Measurements from ENCODE around the gene LRGUK. TPM values are rescaled to one million over a fixed set of nuclear protein-coding genes. Genes with fewer than 3 reads are reported as not detected.

The LRGUK gene
- total RNA-seq, 2 donors from 2014 or later, result 0.78 to 0.99 TPM

- no peak overlapping the region for H3K4me3 ChIP-seq
- H3K36me3 ChIP-seq (replicated peaks in 1 of 2; ENCODE audit: insufficient read depth in 1 of 2, low read depth in 2 of 2), result no peaks in the 10 kb centered on the region
- intact Hi-C loops (cut with DNase I), result no loop called here
- H3K27me3 ChIP-seq, result no peaks in the 10 kb centered on the region
- H3K27ac ChIP-seq, result no peak overlapping the region
- DNase-seq (no peak), ATAC-seq (no peak)
- H3K4me1 ChIP-seq, result peaks cover 7% of the 10 kb centered on the region
- TF ChIP-seq CTCF (IDR thresholded peaks at IDR 0.05) (no peak), POLR2A (IDR thresholded peaks at IDR 0.05) (no peak)
- no peaks in the 10 kb centered on the region for H3K9me3 ChIP-seq
- WGBS, 2 donors, result 95 to 98% methylated on average over 4 of the region's 4 CpGs
Observed at GRCh38 chr7:134311807-134312206, 184.7 kb downstream of the LRGUK start.

DNA sequence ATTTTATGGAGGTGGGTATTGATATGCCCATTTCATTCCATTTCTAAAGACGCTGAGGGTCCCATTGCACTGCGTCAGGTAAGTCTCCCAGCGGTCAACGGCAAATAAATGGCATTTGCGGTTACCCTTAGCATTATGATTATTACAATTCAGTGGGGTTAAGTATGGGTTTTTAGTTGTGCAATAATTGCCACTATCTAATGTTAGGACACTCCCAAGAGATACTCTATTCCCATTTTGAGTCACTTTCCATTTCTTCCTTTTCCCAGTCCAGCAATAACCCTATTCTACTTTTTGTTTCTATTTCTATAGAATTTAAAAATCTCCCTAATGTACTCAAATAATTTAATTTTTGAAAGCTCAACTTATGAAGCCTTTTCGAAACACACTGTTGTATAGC, 185.6 kb downstream of the LRGUK start:
- no peak overlapping the region for H3K27ac ChIP-seq
- H3K4me1 ChIP-seq, result peaks cover 7% of the 10 kb centered on the region
- H3K27me3 ChIP-seq, result no peaks in the 10 kb centered on the region
- no peaks in the 10 kb centered on the region for H3K36me3 ChIP-seq (replicated peaks in 1 of 2; ENCODE audit: insufficient read depth in 1 of 2, low read depth in 2 of 2)
- no peak overlapping the region for H3K4me3 ChIP-seq
- no peak for DNase-seq
- H3K9me3 ChIP-seq, result no peaks in the 10 kb centered on the region
- intact Hi-C loops (cut with DNase I), result no loop called here
- no peak for TF ChIP-seq CTCF (IDR thresholded peaks at IDR 0.05)
- no peak for TF ChIP-seq POLR2A (IDR thresholded peaks at IDR 0.05)
- WGBS, 2 donors, result 80 to 88% methylated on average over 6 of the region's 6 CpGs
- no peak for ATAC-seq

DNA sequence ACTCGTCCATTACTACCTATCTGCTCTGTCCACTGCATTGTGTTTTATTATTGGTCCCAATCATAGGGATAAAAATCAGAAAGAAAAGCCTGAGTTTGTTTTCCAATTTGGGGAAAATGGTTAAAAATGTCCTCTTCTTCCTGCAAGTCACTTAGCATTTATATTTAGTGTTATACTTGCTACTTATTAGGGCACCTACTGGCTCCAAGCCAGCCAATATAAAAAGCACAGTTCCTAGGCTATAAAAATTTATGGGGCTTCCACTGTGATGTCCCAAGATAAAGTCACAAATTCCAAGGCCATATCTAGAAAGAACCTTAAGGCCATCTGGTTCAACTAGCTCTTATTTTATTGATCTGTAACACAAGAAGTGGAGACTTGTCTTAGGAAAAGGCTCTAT, 186.4 kb downstream of the LRGUK start:
- ATAC-seq, result no peak
- Histone ChIP-seq H3K4me1 (peaks cover 7% of the 10 kb centered on the region), H3K9me3 (no peaks in the 10 kb centered on the region), H3K27ac (no peak overlapping the region), H3K4me3 (no peak overlapping the region), H3K36me3 (replicated peaks in 1 of 2; ENCODE audit: insufficient read depth in 1 of 2, low read depth in 2 of 2) (no peaks in the 10 kb centered on the region), H3K27me3 (no peaks in the 10 kb centered on the region)
- TF ChIP-seq CTCF (IDR thresholded peaks at IDR 0.05), result no peak
- no peak for TF ChIP-seq POLR2A (IDR thresholded peaks at IDR 0.05)
- intact Hi-C loops (cut with DNase I), result no loop called here
- no peak for DNase-seq
- WGBS, 2 donors, result 83 to 86% methylated on average over 1 of the region's 1 CpG

Other genes with a start within 250 kb of the LRGUK start
- 10 to 100 TPM in 1 of 2 donors, 1 to 10 TPM in 1; 4.9 to 11.5 TPM for gene SLC35B4, start 189.6 kb downstream of the LRGUK start, total RNA-seq